ENCODE data around the gene ECI2. TPM values are rescaled to one million over a fixed set of nuclear protein-coding genes. Genes with fewer than 3 reads are reported as not detected.

The ECI2 gene, protein sequence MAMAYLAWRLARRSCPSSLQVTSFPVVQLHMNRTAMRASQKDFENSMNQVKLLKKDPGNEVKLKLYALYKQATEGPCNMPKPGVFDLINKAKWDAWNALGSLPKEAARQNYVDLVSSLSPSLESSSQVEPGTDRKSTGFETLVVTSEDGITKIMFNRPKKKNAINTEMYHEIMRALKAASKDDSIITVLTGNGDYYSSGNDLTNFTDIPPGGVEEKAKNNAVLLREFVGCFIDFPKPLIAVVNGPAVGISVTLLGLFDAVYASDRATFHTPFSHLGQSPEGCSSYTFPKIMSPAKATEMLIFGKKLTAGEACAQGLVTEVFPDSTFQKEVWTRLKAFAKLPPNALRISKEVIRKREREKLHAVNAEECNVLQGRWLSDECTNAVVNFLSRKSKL
- 10 to 100 TPM; 22.8 to 35.4 (median 30.2) TPM for total RNA-seq

DNA sequence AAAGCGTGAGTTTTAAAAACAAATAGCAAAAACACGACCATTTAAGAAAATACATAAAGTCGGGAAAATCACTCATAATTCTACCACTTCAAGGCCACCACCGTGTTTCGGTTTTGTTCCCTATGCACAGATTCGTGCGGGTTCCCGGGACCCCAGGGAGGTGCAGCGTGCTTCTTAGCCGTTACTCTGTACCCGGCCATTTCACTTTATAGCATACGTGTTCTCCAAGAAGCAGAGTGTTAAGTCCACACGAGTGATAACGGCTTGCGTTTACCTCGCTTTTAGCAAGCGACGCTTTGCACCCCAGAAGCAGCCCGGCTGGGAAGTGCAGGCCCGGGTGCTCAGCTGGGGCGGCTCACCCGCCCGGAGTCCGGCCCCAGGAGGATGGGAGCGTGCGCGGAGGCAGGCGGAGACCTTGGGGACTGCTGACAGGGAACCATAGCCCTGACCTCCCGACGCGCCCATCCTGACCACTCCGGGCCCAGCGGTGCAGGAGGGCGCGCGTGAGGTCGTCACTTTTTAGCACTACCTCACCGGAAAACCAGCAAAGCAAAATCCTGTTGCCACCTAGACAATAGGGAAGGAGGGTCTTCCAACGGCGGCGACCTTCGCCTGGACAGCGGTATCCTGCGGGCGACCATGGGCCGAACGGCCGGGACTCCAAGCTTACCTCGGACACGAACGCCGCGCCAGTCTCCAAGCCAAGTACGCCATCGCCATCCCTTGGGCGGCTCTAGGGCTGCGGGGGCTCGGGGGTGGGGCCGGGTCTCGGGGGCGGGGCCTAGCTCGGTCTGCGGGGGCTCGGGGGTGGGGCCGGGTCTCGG lies at the start of gene ECI2:
TSS of gene ECI2 (minus strand) at position 735 of the 824 bp plus-strand sequence. CDS start at position 720, 15 bp downstream.
- H3K4me3 ChIP-seq (ENCODE audit: low read depth, poor library complexity, severe bottlenecking): peak within 1 kb of the TSS; percentile 70
- WGBS, 2 donors: 0% methylated on average over 38 to 41 of the region's 66 CpGs
- TF ChIP-seq, protein P1, sequence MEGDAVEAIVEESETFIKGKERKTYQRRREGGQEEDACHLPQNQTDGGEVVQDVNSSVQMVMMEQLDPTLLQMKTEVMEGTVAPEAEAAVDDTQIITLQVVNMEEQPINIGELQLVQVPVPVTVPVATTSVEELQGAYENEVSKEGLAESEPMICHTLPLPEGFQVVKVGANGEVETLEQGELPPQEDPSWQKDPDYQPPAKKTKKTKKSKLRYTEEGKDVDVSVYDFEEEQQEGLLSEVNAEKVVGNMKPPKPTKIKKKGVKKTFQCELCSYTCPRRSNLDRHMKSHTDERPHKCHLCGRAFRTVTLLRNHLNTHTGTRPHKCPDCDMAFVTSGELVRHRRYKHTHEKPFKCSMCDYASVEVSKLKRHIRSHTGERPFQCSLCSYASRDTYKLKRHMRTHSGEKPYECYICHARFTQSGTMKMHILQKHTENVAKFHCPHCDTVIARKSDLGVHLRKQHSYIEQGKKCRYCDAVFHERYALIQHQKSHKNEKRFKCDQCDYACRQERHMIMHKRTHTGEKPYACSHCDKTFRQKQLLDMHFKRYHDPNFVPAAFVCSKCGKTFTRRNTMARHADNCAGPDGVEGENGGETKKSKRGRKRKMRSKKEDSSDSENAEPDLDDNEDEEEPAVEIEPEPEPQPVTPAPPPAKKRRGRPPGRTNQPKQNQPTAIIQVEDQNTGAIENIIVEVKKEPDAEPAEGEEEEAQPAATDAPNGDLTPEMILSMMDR (IDR thresholded peaks at IDR 0.05): no peak
- TF ChIP-seq POLR2A (IDR thresholded peaks at IDR 0.05): peak in 1 of 2 donors; percentile 17
- DNase-seq (ENCODE audit: low spot score in 2 of 2): no peak
- intact Hi-C loops (cut with DNase I; ENCODE audit: low total_unique reads): no loop called here

DNA sequence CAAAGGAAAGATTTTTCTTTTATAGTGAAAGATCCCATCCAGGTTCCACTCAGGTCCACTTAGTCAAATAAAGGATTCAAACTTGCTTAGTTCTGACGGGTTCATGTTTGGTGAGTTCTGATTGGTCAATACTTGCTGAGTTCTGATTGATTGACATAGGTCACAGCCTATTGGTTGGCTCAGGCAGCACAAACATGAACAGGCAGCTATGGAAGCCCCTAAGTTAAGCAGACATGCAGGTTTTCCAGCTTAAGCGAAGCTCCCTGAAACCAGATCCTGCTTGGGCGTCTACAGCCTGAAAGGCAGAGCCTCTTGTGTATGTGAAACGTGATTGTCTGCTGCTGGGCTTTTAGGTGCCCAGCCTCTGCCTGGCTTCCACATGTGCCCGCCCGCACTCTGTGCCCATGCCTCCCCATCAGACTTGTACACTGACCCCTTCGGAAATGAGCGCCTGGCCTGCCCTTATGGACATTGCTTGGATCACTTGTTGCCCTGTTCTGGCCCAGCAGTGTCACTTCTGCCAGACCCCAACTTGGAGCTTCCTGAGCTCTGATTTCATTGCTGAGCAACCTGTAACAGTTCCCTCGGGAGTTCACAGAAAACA lies 45.4 kb upstream of the ECI2 start:
- peak in 1 of 2 donors; percentile 64 for DNase-seq (ENCODE audit: low spot score in 2 of 2)
- H3K4me3 ChIP-seq (ENCODE audit: low read depth, poor library complexity, severe bottlenecking): no peak overlapping the region
- TF ChIP-seq POLR2A (IDR thresholded peaks at IDR 0.05): no peak
- TF ChIP-seq, protein P1 (IDR thresholded peaks at IDR 0.05): no peak
- intact Hi-C loops (cut with DNase I; ENCODE audit: low total_unique reads): no loop called here
- WGBS, 2 donors: 76 to 81% methylated on average over 9 of the region's 9 CpGs

DNA sequence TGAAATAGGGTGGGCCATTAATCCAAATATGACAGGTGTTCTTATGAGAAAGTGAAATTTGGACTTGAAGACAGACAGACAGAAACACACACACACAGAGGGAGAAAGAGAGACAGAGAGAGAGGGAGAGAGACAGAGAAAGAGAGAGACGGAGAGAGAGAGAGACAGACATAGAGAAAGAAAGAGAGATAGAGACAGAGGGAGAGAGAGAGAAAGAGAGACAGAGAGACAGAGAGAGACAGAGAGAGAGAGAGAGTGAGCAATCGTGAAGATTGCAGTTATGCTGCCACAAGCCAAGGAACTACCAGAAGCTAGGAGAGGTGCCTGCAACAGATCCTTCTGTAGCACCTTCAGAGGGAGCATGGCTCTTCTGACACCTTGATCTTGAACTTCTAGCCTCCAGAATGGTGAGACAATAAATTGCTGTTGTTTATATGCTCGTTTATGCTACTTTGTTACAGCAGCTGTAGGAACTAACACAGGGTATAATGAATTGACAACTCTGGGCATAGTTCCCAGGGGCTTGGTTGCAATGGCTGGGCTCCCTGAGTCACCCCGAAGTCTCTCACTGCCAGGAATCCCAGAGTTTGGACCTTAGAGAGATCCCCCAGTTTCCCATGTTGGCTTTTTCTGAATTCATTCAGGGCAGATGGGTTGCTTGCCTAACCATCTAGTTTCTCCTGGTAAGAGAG lies 44.7 kb upstream of the ECI2 start:
- intact Hi-C loops (cut with DNase I; ENCODE audit: low total_unique reads): no loop called here
- 77 to 82% methylated on average over 4 of the region's 4 CpGs for WGBS, 2 donors
- DNase-seq (ENCODE audit: low spot score in 2 of 2): no peak
- no peak overlapping the region for H3K4me3 ChIP-seq (ENCODE audit: low read depth, poor library complexity, severe bottlenecking)
- TF ChIP-seq, protein P1 (IDR thresholded peaks at IDR 0.05): no peak
- no peak for TF ChIP-seq POLR2A (IDR thresholded peaks at IDR 0.05)

DNA sequence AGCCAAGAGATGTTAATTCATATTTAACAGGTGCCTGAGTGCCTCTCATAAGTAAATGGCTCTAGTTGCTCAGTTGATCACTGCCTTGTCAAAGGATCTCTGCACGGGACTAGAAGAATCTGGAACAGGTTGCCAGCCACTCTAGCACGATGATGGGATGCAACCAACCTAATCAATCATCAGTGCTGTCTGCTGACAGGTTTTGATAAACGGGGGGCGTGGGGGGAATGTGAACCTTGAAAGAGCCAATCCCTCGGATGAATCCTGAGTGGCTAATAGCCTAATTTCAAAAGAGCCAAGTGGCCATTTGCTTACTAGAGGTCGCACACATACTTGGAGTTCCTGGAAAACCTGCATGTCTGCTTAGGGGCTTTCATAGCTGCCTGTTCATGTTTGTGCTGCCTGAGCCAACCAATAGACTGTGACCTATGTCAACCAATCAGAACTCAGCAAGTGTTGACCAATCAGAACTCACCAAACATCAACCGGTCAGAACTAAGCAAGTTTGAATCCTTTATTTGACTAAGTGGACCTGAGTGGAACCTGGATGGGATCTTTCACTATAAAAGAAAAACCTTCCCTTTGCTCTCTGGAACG lies 43.5 kb upstream of the ECI2 start:
- no peak for TF ChIP-seq POLR2A (IDR thresholded peaks at IDR 0.05)
- TF ChIP-seq, protein P1 (IDR thresholded peaks at IDR 0.05): no peak
- H3K4me3 ChIP-seq (ENCODE audit: low read depth, poor library complexity, severe bottlenecking): no peak overlapping the region
- DNase-seq (ENCODE audit: low spot score in 2 of 2): no peak
- intact Hi-C loops (cut with DNase I; ENCODE audit: low total_unique reads): no loop called here
- WGBS, 2 donors: 89% methylated on average over 8 of the region's 8 CpGs

DNA sequence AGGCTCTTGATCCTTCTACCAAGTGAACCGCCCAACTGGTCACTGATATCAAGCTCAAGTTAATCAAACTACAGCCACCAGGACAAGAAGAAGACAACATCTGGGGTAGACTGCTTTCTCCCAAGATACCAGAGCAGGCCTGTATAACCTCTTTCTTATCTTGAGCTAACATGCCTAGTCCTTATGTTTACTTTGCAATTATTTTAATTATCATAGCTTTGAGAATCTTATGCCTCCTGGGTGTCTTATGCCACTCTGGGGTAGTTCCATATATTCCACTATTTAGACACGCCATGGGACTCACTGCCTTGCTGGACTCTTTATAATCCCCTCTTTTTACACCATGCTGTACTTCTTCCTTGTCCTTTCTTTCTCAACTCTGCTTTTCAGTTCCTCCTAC lies 41.5 kb upstream of the ECI2 start:
- no peak for DNase-seq (ENCODE audit: low spot score in 2 of 2)
- no peak overlapping the region for H3K4me3 ChIP-seq (ENCODE audit: low read depth, poor library complexity, severe bottlenecking)
- intact Hi-C loops (cut with DNase I; ENCODE audit: low total_unique reads): no loop called here
- WGBS, 2 donors: 81 to 95% methylated on average over 2 of the region's 2 CpGs
- TF ChIP-seq POLR2A (IDR thresholded peaks at IDR 0.05): no peak
- TF ChIP-seq, protein P1 (IDR thresholded peaks at IDR 0.05): no peak
